Fibroblast of pulmonary artery (primary cell): ENCODE measurements around the gene AFF4.
A peak's percentile ranks its signal among the peaks of the same experiment; 100 is the strongest.

Experiments
- DNase-seq: peaks from one replicate; pipeline ENCODE4 v3.0.0-alpha.2; 2010; ENCODE audit warnings: low read depth
- H3K4me3 ChIP-seq: replicated peaks from 2 replicates; pipeline ENCODE4 v1.5.1; 2011; ENCODE audit warnings: low read depth, mild to moderate bottlenecking, control low read depth, low read length, moderate library complexity
- TF ChIP-seq, protein P1 (sequence below): IDR thresholded peaks from 2 replicates; pipeline ENCODE4 v1.5.1; 2011; ENCODE audit warnings: mild to moderate bottlenecking, control low read depth, low read length, inconsistent platforms; ENCODE audit errors: missing control alignments

The AFF4 gene

DNA sequence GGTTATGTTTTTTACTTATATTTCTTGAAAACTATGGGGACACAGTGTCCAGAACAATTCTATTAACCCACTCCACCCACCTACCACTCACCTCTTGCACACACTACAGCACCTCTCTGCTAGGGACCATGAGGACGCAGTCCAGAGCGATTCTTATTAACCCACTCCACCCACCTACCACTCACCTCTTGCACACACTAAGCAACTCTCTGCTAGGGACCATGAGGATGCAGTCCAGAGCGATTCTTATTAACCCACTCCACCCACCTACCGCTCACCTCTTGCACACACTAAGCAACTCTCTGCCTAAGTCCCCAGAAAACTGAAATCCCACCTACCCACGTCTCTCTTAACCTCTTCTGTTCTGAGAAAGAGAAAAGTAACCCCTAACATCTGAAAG lies 130.8 kb downstream of the AFF4 start:
- H3K4me3 ChIP-seq: no peak overlapping the region
- no peak for DNase-seq
- TF ChIP-seq, protein P1, sequence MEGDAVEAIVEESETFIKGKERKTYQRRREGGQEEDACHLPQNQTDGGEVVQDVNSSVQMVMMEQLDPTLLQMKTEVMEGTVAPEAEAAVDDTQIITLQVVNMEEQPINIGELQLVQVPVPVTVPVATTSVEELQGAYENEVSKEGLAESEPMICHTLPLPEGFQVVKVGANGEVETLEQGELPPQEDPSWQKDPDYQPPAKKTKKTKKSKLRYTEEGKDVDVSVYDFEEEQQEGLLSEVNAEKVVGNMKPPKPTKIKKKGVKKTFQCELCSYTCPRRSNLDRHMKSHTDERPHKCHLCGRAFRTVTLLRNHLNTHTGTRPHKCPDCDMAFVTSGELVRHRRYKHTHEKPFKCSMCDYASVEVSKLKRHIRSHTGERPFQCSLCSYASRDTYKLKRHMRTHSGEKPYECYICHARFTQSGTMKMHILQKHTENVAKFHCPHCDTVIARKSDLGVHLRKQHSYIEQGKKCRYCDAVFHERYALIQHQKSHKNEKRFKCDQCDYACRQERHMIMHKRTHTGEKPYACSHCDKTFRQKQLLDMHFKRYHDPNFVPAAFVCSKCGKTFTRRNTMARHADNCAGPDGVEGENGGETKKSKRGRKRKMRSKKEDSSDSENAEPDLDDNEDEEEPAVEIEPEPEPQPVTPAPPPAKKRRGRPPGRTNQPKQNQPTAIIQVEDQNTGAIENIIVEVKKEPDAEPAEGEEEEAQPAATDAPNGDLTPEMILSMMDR: no peak

DNA sequence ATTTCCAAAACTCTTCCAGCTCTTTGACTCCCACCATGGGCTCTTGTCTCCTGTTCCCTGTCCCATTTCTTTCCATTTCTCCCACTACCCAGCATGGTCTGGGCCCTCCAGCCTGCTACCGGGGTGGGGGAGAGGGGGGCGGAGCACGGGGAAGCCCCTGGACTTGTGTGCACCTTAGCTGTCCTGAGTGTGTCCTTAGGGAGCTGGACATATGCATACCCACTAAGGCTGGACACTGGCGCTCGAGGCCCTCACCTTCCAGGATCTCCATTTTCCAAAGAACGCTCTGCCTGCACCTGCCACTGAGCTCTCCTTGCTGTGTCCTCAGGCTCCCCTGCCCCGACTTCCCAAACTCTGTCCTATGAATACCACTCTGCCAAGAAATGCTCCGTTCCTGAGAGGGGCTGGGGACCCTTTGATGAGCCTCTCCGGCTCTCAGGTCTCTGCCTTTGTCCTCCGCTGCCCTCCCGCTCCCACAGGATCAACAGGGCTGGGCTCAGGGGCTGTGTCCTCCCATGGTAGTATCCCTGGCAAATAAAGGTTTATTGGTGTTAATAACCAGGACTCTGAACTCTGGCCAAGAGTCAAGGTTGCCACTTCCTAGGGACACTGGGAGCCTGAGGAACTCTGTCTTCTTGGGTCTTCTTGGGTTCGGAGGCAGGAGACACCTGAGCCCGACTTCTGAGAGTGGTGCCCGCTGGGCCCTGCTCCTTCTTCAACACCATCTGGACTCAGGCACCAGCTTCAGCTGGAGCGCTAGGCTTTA lies 132.2 kb downstream of the AFF4 start:
- no peak for DNase-seq
- TF ChIP-seq, protein P1: no peak
- peak overlapping the region; percentile 62 for H3K4me3 ChIP-seq

DNA sequence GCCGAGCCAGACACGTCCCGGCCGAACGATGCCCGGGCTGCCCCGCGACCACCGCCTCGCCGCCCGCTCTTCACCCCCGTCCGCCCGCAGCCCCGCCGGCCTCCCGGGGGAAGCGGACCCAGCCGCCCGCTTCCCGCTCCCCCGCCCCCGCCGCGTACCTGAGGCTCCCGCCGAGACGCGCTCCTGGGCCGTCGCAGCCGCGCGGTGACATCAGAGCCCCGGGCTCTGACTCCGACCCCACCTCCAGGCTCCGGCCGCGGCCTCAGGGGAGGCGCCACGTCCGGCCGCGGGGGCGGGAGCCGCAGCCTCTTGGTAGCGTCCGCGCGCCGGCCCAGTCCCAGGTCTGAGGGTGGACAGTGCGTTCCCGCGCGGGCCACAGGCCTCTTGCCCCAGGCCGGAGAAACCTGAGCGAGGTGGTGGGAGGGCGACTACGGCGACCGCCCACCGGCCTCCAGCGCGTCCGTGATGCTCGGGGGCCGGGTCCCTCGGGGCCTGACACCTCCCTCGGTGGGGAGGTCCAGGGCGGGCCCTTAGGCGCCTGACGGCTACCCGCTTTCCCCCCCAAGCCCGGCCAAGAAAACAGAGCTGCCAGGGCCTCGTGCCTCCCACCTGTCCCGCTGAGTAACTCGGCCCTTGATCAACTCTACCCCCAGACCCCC lies 132.9 kb downstream of the AFF4 start, which contains the start of gene SHROOM1:
TSS of gene SHROOM1 (minus strand) at position 212 of the 659 bp plus-strand sequence. CDS start 4,507 bp downstream, outside the sequence.
- TF ChIP-seq, protein P1: no peak
- DNase-seq: peak; percentile 43
- H3K4me3 ChIP-seq: peak within 1 kb of the TSS; percentile 62

DNA sequence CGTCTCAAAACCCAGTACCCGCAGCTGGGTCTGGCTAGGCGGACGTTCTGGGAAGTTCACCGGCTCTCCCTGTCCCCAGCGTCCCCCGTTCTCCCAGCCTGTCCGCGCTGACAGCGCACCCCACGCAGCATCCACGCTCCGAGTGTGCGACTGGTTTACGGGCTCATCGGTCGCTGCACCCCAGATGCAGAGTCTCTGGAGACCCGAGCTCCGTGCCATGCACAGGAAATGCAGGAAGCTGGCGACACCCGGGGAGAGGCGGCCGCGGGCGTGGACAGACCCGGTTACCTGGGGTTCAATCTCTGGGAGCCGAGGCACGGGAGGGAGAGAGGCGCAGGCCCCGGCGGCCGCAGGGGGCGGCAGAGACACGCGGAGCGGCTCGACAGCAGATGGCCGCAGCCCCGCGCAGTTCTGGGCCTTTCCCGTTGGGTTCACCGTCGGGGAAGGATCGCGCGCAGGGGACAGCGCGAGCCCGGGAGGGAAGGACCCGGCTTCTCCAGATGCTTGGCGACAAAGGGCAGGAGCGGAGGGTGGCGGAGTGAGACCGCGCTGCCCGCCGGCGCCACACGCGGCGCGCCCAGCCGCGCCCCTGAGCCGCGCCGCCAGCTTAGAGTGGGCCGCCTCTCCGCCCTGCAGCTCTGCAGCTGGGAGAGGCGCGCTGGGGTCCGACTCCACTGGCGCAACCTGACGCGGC lies 133.5 kb downstream of the AFF4 start:
- TF ChIP-seq, protein P1: peak; percentile 73
- peak overlapping the region; percentile 62 for H3K4me3 ChIP-seq
- DNase-seq: peak; percentile 67

DNA sequence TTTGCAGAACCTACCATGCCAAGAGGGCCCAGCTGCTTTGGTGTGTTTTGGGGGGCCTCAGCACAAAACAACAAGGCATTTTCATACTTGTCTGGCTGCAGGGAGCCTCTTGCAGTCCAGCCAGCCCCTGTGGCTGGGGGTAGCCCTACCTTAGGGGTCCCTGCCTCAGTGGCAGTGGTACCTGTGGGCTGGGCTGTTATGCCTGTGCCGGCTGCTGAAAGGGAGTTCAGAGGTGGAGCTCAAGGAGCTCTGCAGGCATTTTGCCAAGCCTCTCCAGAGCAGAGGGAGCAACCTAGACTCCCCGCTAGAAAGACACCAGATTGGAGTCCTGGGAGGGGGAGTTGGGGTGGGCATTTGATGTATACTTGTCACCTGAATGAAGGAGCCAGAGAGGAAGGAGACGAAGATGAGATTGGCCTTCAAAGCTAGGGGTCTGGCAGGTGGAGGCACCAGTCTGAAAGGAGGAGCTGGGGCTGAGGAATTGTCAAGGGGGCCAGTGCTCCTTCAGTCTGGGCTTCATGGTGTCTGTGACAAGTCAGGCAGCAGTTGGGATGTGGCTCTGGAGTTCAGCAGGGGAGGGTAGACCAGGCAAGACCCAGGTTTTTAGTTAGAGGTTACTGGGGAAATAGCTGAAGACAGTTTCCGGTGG lies 134.5 kb downstream of the AFF4 start:
- peak overlapping the region; percentile 62 for H3K4me3 ChIP-seq
- DNase-seq: no peak
- TF ChIP-seq, protein P1: no peak

DNA sequence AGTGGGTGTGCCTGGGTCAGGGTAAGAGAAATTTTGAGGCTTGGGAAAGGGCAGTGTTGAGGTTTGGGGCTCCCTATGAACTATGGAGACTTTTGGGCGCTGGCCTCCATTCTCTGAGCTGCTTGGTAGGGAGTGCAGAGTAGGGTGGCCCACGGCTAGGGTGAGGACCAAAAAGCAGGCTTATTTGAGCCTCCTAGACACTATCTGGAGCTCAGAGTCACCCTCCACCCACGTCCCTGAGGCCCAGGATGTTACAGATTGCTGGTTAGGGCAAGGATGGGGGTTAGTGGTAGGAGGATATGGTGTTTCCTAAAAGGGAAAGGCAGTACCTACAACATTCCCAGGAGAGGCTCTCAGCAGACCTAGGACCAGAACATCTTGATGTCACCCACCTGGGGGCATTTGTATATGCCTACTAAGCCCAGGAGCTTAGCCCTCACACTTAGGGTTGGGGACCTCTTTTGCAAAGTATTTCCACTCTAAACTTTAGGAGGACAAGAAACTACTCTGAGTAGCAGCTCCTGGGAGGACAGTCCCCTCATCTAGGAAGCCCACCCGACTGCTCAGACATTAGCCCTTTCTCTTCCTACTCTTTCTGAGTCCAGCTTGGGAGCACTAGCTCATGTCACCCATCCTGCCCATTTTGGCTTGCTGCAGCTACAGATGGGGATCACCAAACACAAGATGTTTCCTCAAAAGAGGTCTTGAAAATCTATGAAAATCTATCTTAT lies 135.3 kb downstream of the AFF4 start:
- DNase-seq: no peak
- no peak overlapping the region for H3K4me3 ChIP-seq
- TF ChIP-seq, protein P1: no peak
